Measurements from ENCODE around the gene NPHP3. TPM values are rescaled to one million over a fixed set of nuclear protein-coding genes. Genes with fewer than 3 reads are reported as not detected.

The NPHP3 gene
- total RNA-seq, 1 experiment from 2014 or later, result 10.8 TPM

GRCh38 chr3:132662212-132662611, 60.0 kb downstream of the NPHP3 start:
- H3K27ac ChIP-seq (ENCODE audit: insufficient read length, low read depth, low read length), result no peak overlapping the region
- no peak overlapping the region for H2AK5ac ChIP-seq (ENCODE audit: insufficient read length, low read length)
- no peak overlapping the region for H2BK12ac ChIP-seq (ENCODE audit: insufficient read length, low read depth, low read length)
- no peak overlapping the region for H3K56ac ChIP-seq (ENCODE audit: insufficient read length, low read depth, low read length)
- no peak overlapping the region for H3K4ac ChIP-seq (ENCODE audit: low read depth, low read length)
- H3K4me3 Mint-ChIP-seq, result peak overlapping the region; percentile 49 to 95; a peak in 3 of 5 replicates
- H3K4me1 Mint-ChIP-seq, result peaks cover 14 to 19% of the 10 kb centered on the region in 2 experiments
- H3K23me2 ChIP-seq (ENCODE audit: insufficient read length, low read depth, low read length, poor library complexity, severe bottlenecking), result peaks cover 12% of the 10 kb centered on the region
- no peaks in the 10 kb centered on the region for H4K20me1 ChIP-seq (ENCODE audit: control insufficient read depth, insufficient read depth, insufficient read length)
- H3K4me1 ChIP-seq (ENCODE audit: insufficient read depth, low read length), result no peaks in the 10 kb centered on the region
- no peak overlapping the region for H2BK15ac ChIP-seq (ENCODE audit: low read depth, low read length)
- no peak overlapping the region for H4K8ac ChIP-seq (replicated peaks; ENCODE audit: insufficient read length, low read depth, low read length)
- no peak overlapping the region for H3K27ac Mint-ChIP-seq
- H4K91ac ChIP-seq (ENCODE audit: insufficient read length, low read depth, low read length), result no peak overlapping the region
- no peak for DNase-seq
- H3K18ac ChIP-seq (ENCODE audit: insufficient read length, low read depth, low read length), result no peak overlapping the region
- no peak overlapping the region for H2BK120ac ChIP-seq (ENCODE audit: low read depth, low read length, poor library complexity, severe bottlenecking)
- no peak overlapping the region for H3T11ph ChIP-seq (ENCODE audit: low read length)
- no peaks in the 10 kb centered on the region for H3K9me3 Mint-ChIP-seq
- no peaks in the 10 kb centered on the region; a peak in 3 of 7 replicates for H3K36me3 Mint-ChIP-seq (ENCODE audit: insufficient read depth in 1 of 3, low read depth in 3 of 3)
- H3K79me1 ChIP-seq (ENCODE audit: insufficient read depth, low read depth, low read length, poor library complexity, severe bottlenecking), result no peaks in the 10 kb centered on the region
- no peaks in the 10 kb centered on the region for H3K9me3 ChIP-seq (ENCODE audit: control insufficient read depth, low read depth, low read length)
- H3K23ac ChIP-seq (ENCODE audit: insufficient read length, low read depth, low read length), result no peak overlapping the region
- H3K79me2 ChIP-seq (ENCODE audit: insufficient read depth, low read length), result peaks cover 6% of the 10 kb centered on the region; the same call in 1 of the 2 replicates
- no peaks in the 10 kb centered on the region for H3K27me3 Mint-ChIP-seq (ENCODE audit: low read depth)
- H2BK20ac ChIP-seq (ENCODE audit: low read depth, low read length, poor library complexity, severe bottlenecking), result no peak overlapping the region
- no peak overlapping the region for H3K4me2 ChIP-seq (ENCODE audit: insufficient read depth, insufficient read length, low read length)
- no peak overlapping the region for H3K14ac ChIP-seq (ENCODE audit: insufficient read depth, low read length)
- H2BK5ac ChIP-seq (ENCODE audit: insufficient read length, low read length), result no peak overlapping the region
- no peak for TF ChIP-seq CTCF (conservative IDR thresholded peaks at IDR 0.05)
- H4K5ac ChIP-seq (ENCODE audit: insufficient read length, low read depth, low read length), result no peak overlapping the region
- no peak overlapping the region for H2AFZ ChIP-seq (ENCODE audit: low read length)
- no peak overlapping the region for H3K9ac ChIP-seq (ENCODE audit: extremely low read depth, insufficient read length, low read length)
- H3K27me3 ChIP-seq (ENCODE audit: insufficient read depth, low read length), result no peaks in the 10 kb centered on the region

All from H9 (cell line).